Left ventricle myocardium superior (tissue), 1 donor: ENCODE measurements around the gene RAB35. TPM values are rescaled to one million over a fixed set of nuclear protein-coding genes. Genes with fewer than 3 reads are reported as not detected.
A peak's percentile ranks its signal among the peaks of the same experiment; 100 is the strongest.
"Not testable (repeated sequence)": the region's sequence is repeated elsewhere in the genome, so short reads cannot be mapped to it uniquely, and the experiment has no call there.

Experiments
- ATAC-seq: fragments of 200-7000 bp; cut with Tn5 transposase; one replicate; pipeline ENCODE4 v1.9.1; 2020; ENCODE audit warnings: mild to moderate bottlenecking, moderate library complexity
- DNase-seq: peaks from one replicate; pipeline ENCODE4 v3.0.0-alpha.2; 2020
- intact Hi-C: fragments of 100-400 bp; cut with micrococcal nuclease; formaldehyde crosslinking; loops from one replicate; pipeline ENCODE4 v1.11.0; 2022
- total RNA-seq: library from RNA; stranded (reverse); fragmentation: NEBNext Ultra II Directional; extraction: Animal tissue kit (Norgen Biotek cat#: 25700); gene quantifications from one replicate; pipeline ENCODE4 v1.2.1, GENCODE V29; 2021
- donor health status: DM: no; HTN: yes; CAD: no; lungs with severe emphysema.

The RAB35 gene
- total RNA-seq, 1 donor from 2014 or later, result 24.0 TPM

DNA sequence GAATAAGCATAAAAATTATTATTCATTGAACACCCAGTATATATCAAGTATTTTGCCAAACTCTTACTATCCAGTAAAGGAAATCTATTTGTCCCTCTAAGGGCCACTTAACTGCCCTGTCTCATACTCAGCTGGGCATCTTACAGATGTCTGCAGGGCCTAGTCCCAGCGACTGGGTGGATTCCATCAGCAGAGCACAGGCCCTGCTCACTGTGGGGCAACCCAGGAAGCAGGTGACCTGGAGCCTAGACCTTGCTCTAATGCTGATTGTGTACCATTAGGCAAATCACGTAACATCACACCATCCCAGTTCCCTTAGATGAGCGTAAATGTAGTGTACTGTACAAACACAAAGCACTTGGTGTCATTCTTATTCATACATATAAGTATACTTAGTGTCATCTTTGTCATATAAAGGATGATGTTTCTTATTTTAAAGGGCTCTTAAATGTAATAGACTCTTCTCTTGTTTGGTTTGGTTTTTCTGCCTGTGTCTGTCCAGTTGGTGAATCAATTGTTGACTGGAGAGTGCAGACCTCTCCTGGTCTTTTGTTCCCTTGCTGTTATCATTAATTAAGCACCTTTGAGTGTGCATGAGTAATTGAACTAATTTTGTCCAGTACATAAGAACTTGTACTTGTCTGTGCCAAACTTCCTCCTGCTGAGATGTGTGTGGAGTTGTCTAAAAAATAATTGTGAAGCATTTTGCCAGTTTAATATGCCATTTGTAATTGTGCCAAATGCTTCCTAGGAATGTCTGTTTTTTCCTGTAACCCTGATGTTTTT, 49.3 kb downstream of the RAB35 start:
- DNase-seq (no peak), ATAC-seq (peak; percentile 85)
- intact Hi-C loops, result no loop called here

DNA sequence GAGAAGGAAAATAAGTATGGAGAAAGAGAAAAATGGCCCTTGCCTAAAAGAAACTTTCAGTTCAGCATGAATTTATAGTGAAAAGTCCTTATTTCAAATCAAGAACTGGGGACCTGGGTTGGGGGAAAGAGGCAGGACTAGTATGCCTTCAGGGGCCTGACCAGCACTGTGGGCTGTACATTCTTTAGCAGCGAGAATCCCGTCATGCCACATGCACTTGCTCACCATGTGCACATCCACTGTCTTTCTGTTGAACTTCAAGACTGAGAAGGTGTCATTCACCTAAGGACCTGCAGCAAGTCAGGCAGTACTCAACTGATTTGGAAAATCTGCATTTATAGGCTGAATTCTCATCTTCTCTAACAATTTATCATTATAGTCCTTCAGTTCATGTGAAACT, 50.2 kb downstream of the RAB35 start:
- ATAC-seq, result no peak
- intact Hi-C loops, result no loop called here
- no peak for DNase-seq

DNA sequence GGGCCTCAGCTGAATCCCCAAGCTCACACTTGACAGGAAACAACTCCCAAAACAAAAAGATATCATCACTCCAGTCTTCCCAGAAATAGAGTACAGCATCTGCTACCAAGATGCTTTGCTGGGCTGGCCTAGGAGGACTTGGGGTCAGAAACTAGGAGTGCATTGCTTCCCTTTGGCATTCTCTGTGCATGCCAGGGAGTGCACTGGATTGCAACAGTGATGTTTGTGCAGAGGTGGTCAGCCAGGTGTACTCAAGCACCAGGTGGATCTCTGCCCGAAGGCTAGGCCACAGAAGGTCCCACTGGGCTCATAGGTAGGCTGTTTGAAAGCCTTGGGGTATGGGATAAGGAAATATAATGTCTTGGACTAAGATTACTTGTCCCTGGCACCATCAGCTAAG, 51.1 kb downstream of the RAB35 start:
- ATAC-seq (no peak), DNase-seq (no peak)
- intact Hi-C loops, result no loop called here

DNA sequence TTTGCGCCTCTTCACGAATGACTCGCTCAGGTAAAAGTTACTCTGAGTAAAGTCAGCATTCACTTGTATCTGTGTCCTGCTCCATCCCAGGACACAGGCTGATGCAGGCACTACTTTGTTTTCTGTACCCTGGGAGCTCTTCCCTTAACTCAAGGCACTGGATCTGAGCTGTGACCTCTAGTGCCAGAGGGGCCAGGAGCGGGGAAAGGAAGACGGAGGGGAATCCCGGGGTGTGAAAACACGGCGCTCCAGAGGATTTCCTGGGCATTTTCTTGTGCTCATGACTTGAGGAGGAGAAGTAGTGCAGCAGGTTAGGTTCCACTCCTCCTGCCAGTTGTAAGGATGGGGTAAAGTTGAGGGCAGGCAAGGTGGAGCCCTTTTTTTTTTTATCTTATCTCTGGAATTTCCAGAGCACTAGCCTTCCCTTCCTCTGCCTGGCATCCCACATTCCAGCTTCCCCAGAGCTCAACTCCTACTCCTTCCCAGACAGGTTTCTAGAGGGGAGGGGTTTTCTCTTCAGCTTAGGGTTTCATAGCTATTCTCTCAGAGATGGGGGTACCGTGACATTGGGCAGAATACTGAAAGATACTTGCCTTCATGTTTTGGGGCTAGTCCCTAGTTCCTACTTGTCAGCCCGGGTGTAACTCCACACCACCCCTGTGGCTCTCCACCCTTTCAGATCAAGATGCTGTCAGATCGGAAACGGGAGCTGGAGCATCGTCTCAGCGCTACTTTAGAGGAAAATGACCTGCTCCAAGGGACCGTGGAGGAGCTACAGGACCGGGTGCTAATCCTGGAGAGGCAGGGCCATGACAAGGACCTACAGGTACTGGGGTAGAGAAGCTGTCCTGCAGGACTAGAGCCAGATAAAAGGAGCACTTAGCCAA, 52.3 kb downstream of the RAB35 start:
- ATAC-seq, result no peak
- intact Hi-C loops, result no loop called here

DNA sequence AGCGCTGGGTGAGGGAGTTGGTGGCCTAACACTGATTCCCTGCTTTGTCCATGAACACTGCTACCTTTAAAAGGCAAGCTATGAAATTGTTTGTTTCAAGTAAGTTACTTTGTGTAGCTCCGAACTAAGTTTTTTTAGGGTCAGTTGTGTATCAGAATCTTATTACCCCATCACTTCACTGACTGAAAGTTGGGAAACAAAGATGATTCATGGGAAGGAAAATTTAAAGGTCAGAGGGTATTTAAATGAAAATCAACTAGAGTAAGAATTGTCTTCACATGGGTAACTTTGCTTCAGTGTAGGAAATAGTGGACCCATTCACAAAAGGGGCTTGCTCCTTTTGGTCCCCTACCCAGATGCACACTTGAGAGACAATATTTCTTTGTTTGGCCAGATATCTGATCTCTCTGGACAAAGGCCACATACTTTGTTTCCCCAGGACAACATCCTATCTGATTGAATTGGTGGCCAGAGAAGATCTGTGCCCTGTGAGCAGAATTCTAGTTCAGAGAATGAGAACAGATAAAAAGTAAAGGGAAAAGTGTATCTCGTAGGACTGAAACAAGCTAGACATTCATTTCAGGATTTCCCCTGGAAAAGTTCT, 53.5 kb downstream of the RAB35 start:
- ATAC-seq (no peak), DNase-seq (no peak)
- intact Hi-C loops, result no loop called here

More for the DNA sequence above, 52.3 kb downstream of the RAB35 start:
- DNase-seq, result no peak

DNA sequence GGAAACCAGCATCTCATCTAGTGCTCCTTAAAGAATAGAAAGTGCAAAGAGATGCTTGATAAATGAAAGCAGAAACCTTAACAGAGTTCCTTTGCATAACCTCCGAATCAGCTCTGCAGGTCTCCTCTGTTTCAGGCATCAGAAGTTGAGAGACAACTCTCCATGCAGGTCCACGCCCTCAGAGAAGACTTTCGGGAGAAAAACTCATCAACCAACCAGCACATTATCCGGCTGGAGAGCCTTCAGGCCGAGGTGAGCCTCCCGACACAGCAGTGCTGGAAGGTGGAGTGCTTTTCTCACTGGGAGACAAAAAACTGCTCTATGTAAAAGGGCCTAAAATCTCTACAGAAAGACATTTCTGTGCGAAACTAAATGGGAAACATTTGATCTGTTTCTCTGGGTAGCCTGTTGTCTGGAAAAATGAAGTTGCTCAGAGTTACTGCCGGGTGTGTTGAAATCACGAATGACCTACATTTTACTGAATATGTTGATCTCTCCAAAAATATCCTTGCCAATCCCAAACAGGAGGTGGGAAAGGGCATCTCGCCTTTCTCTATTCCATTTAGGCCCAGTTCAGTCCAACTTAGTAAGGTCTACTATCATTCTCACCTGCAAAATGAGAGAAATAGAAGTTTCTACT, 54.9 kb downstream of the RAB35 start:
- intact Hi-C loops, result no loop called here
- DNase-seq (no peak), ATAC-seq (no peak)

DNA sequence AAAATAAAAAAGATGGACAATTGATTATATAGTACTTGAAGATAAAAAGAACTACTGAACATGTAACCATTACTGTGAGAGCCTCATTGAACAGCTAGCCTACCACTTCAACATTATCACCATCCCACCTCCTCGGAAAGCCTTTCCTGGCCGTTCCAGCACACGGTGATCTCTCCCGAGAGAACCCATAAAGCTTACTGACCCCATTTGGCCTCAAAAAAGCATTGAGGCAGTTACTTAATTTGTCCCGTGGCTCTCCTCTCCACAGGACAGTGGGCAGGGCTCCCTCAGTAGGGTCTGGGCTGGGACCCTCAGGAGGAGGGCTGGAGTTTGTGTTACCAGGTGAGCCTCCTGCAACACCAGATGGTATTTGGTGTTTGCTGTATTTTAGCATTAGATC, 55.8 kb downstream of the RAB35 start:
- intact Hi-C loops, result no loop called here
- no peak for ATAC-seq
- DNase-seq, result no peak

DNA sequence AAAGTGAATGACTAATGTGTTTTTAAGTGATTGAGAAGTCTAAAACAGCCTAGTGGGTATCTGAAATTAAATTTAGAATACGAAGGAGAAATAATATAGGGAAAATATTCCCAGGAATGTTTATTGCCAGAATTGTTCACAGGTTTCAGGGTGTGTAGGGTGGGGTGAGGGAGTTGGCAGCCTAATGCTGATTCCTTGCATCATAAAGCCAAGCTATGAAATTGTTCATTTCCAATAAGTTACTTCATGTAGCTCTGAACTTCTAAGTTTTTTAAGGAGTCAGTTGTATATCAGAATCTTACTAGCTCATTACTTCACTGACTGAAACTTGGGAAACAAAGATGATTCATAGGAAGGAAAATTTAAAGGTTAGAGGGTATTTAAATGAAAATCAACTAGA, 56.4 kb downstream of the RAB35 start:
- DNase-seq (no peak), ATAC-seq (no peak)
- intact Hi-C loops, result no loop called here

DNA sequence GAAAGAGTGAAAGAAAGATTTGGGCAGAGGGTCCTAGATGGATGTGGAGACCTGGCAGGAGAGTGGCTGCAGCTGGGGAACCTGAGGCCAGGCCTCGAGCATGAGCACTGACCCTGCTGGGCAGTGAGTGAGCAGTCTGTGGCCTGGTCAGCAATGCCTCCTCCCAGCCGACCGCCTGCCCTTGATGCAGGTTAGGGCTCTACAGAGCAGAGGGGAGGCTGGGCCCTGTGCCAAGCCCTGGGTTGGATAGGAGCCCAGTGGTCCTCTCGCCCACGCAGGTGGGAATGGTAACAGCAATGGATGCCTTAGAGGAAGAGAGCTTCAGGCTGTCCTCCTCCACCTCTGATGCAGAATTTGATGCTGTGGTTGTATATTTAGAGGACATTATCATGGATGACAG, 59.8 kb downstream of the RAB35 start:
- no peak for ATAC-seq

DNA sequence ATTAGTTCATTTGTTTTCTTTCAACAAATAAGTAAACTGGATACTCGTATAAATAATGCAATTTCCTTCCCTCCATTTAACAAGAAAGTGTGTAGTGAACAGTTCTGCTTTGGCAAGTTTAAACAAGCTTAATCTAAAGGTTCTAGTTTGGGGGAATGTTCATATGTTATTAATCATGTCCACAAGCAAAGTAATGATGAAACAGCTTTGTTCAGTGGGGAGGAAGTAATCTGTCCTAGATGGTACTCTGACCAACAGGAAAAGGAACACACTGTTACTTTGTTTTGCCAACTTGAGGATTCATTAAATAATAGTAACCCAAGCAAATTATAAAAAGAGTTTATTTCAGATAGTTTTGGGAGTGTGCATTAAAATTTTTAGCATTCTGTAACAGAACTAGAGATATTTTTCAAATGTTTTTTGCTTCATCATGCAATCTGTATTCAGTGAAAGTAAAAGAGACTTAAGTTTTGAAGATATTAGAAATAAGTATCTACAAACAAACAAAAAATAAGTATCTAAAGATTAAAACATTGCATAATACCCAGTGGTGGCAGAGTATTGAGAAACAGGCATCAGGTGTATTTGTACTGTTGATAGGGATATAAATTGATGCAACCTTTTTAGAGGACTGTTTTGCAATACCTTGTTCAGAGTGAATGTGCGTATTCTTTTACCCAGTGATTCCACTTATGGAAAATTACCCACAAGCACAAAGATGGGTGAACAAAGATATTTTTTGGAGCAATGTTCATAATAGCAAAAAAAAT, 61.1 kb downstream of the RAB35 start:
- ATAC-seq (no peak), DNase-seq (no peak)
- intact Hi-C loops, result no loop called here

More for the DNA sequence above, 59.8 kb downstream of the RAB35 start:
- intact Hi-C loops, result no loop called here
- no peak for DNase-seq

DNA sequence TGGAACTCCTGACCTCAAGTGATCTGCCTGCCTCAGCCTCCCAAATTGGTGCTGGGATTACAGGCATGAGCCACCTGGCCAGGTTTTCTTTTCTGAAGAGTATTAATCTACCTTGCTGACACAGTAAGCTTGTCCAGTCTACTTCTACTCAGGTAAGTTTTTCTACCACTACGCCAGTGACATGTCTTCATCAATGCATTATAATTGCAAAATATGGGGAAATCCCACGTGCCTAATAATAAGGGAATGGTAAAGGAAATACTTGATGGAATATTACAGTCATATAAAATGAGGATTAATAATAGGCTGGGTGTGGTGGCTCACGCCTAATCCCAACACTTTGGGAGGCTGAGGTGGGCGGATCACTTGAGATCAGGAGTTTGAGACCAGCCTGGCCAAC, 62.3 kb downstream of the RAB35 start:
- ATAC-seq, result no peak
- intact Hi-C loops, result no loop called here

DNA sequence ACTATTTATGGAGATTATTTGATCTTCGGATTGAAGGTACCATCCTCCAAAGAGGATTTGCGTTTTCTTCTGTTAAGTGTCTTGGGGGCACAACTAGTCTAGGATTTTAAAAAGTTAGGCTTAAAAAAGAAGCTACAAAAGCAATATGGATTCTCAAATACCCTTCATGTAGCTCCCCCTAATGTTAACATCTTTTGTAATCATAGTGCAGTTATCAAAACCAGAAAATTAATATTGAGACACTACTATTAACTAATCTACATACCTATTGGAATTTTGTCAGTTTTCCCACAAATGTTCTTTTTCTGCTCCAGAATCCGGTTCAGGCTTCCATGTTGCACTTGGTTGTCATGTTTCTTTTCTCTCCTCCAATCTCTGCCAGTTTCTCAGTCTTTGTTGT, 65.0 kb downstream of the RAB35 start:
- no peak for ATAC-seq
- no peak for DNase-seq
- intact Hi-C loops, result no loop called here

More for the DNA sequence above, 62.3 kb downstream of the RAB35 start:
- DNase-seq, result no peak

DNA sequence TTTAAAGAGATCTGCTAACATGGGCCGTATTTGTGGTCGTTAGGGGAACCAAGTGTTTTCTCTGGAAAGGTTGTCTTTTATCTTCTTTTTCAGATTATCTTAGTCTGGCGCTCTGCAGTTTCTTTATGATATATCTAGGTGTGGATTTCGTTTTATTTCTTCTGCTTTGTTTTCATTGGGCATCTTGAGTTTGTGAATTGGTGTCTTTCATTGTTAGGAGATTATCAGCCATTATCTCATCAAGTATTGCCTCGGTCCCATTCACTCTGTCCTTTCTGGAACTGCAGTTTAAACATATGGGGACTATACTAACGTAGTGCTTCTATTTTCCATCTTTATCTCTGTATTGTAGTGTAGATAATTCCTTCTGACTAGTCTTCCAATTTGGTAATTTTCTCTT, 67.1 kb downstream of the RAB35 start:
- DNase-seq, result no peak
- intact Hi-C loops, result no loop called here
- no peak for ATAC-seq

DNA sequence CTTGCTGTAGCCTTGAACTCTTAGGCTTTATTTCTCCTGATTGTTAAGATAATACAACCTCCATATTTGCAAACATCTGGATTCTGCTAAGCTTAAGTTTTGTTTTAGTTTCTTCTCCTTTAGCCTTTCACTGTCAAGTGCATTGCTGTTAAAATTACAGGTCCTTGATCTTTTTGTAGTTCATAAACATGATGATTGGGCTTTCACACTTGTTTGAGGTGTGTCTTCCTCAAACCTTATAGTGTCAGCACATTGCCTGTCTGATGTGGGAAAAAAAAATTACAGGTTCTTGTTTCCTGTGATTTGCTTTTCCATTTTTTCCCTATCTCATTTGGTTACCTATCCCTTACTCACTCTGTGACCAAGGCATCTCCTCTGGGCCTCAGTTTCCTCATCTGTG, 68.3 kb downstream of the RAB35 start:
- ATAC-seq (no peak), DNase-seq (no peak)
- intact Hi-C loops, result no loop called here

DNA sequence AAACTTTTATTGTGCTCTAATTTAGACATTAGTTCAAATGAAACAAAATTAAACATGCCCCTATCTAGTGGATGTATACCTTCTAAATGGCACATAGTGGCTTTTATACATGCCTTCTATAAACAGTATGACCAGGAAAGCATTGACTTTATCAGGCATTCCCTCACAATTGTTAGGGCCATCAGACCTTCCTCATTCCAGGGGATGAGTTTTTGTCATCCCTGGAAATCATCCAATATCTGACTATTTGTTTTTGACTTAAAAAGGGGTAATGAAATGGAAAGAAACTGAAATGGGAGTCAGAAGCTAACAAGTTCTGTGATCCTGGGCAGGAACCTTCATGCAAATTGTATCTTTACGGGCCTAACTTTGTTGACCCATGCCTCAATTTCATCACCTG, 69.5 kb downstream of the RAB35 start:
- ATAC-seq, result no peak
- intact Hi-C loops, result no loop called here
- DNase-seq, result no peak

DNA sequence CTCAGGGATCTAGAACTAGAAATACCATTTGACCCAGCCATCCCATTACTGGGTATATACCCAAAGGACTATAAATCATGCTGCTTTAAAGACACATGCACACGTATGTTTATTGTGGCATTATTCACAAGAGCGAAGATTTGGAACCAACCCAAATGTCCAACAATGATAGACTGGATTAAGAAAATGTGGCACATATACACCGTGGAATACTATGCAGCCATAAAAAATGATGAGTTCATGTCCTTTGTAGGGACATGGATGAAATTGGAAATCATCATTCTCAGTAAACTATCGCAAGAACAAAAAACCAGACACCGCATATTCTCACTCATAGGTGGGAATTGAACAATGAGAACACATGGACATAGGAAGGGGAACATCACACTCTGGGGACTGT, 71.2 kb downstream of the RAB35 start:
- ATAC-seq, DNase-seq, intact Hi-C loops: not testable (repeated sequence)
